WTC11 (cell line): ENCODE results near the gene TRAF3IP1.

Experiments used
- NR1H2 ChIP-seq: sonication (generic); formaldehyde crosslinking; IDR thresholded peaks from 2 replicates; pipeline ENCODE4 v1.9.0; 2021; ENCODE audit warnings: mild to moderate bottlenecking, moderate library complexity, missing genetic modification reagents
- NR2C2 ChIP-seq: sonication (generic); formaldehyde crosslinking; IDR thresholded peaks from 2 replicates; pipeline ENCODE4 v1.8.0; 2022; ENCODE audit warnings: mild to moderate bottlenecking, missing genetic modification reagents
- ZNF416 ChIP-seq: fragments of 250-450 bp; sonication (Bioruptor Pico); IDR thresholded peaks from 2 replicates; pipeline ENCODE4 v1.9.0; 2021; ENCODE audit warnings: mild to moderate bottlenecking, inconsistent platforms

- TF ChIP-seq NR2C2 (no peak), NR1H2 (no peak), ZNF416 (no peak)
These were observed 110.5 kb downstream of the TRAF3IP1 start for GRCh38 chr2:238430781-238431180.
